HL-60/S4 treated with phorbol 12-myristate 13-acetate at 8.2 ng/mL for 4 days and 3 days (cell line): ENCODE results near the gene CLCN3.
"Not testable (repeated sequence)": the region's sequence is repeated elsewhere in the genome, so short reads cannot be mapped to it uniquely, and the experiment has no call there.

Experiments
- in situ Hi-C: fragments of 300-500 bp; cut with MboI; formaldehyde crosslinking; loops from 2 replicates; pipeline ENCODE4 v1.15.0; 2022; ENCODE audit warnings: low sequenced_read_pairs

CLCN3 gene

DNA sequence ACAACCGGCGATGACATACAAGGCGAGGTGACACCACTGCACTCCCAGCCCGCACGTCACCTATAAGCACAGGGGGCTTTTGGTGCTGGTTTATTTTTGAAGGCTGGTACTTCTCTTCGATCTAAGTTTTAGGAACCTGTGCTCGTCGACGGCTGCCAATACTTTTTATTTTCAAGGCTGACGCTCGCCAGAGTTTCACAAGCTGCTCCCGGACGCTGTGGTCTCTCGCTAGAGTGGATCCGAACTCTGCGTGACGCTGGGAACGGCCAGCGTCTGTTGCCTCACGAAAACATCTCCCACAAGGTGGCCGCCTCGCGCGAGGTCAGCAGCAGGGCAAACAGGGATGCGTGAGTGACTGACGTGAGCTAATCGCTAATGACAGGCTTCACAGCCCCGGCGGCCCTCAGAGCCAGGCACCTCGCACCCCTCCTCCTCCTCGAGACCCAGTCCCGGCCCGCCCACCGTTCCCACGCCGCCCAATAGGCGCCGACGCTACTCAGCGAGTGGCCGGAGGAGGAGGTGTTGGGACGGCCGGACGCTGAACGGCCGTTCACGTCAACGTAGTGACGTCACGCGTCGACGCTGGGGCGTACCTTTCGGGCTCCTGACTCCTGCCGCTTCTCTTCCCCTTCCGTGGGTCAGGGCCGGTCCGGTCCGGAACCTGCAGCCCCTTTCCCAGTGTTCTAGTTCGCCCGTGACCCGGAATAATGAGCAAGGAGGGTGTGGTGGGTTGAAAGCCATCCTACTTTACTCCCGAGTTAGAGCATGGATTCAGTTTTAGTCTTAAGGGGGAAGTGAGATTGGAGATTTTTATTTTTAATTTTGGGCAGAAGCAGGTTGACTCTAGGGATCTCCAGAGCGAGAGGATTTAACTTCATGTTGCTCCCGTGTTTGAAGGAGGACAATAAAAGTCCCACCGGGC lies at the start of gene CLCN3:
TSS of gene CLCN3 (plus strand) at position 621 of the 922 bp plus-strand sequence. CDS start 15,351 bp downstream, outside the sequence.
- in situ Hi-C loops = no loop called here

- in situ Hi-C loops = not testable (repeated sequence)
These were observed 49.4 kb upstream of the CLCN3 start for GRCh38 chr4:169571012-169571411.

DNA sequence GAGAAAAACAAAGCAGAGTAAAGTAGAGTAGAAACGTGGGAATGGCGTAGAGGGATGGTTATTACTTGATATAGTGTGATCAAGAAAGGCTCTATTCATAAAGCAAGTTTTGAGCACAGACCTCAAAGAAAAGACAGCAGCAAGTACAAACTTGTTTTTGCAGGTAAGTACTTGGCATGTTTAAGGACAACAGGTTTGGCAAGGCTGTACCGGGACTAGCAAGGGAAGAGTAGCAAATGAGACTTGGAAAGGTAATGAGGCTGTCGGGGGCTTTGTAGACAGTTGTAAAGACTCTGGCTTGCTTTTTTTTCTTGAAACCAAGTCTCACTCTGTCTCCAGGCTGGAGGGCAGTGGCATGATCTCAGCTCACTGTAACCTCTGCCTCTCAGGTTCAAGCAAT lies 48.9 kb upstream of the CLCN3 start:
- in situ Hi-C loops = no loop called here

DNA sequence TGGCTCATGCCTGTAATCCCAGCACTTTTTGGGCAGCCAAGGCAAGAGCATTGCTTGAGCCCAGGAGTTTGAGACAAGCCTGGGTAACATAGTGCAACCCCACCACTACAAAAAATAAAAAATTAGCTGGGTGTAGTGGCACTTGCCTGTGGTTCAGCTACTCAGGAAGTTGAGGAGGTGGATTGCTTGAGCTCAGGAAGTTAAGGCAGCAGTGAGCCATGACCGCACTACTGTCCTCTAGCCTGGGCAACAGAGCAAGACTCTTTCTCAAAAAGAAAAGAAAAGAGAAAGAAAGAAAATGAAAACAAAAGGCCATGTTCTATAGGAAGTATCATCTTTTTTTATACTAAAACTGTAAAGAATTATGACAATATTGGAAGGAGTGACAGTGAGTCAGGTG lies 46.5 kb upstream of the CLCN3 start:
- in situ Hi-C loops = no loop called here

- in situ Hi-C loops = no loop called here
These were observed 38.2 kb upstream of the CLCN3 start for GRCh38 chr4:169582203-169582602.

- in situ Hi-C loops = no loop called here
These were observed 37.7 kb upstream of the CLCN3 start for GRCh38 chr4:169582706-169583105.

DNA sequence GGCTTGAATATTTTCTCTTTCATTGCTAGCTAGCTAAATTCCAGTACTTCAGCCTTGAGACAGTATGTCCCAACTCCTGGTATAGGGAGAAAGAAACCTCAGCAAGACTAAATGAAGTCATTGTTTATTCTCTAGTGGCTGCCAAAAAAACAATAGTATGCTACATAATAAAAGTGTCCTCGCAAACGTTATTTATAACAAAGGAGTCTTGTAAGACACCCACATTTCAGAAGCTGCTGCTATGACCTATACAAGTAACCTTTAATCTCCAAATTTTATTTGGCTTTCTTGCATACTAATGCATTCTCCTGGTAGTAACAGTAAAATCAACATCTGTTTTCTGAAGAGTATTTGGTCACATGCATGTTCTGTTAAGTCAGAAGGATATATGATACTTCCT lies 36.8 kb upstream of the CLCN3 start:
- in situ Hi-C loops = no loop called here

DNA sequence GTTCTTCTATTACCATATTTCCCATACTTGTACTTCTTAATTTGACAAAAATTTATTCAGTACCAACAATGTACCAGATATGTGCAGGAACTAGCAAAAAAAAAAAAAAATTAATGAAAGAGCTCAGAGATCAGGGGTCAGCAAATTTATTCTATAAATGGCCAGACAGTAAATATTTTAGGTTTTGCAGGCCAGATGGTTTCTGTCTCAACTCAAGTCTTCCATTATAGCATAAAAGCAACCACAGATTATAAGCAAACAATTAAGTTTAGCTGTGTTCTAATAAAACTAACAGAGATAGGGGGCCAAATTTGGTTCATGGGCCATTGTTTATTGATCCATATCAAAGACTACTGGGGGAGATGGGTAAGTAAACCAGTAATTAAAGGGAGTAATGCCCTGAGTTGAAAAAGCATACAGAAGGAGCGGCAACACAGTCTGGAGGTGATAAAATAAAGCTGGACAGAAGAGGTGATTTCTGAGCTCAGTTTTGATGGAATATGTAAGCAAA lies 27.3 kb upstream of the CLCN3 start:
- in situ Hi-C loops = no loop called here

DNA sequence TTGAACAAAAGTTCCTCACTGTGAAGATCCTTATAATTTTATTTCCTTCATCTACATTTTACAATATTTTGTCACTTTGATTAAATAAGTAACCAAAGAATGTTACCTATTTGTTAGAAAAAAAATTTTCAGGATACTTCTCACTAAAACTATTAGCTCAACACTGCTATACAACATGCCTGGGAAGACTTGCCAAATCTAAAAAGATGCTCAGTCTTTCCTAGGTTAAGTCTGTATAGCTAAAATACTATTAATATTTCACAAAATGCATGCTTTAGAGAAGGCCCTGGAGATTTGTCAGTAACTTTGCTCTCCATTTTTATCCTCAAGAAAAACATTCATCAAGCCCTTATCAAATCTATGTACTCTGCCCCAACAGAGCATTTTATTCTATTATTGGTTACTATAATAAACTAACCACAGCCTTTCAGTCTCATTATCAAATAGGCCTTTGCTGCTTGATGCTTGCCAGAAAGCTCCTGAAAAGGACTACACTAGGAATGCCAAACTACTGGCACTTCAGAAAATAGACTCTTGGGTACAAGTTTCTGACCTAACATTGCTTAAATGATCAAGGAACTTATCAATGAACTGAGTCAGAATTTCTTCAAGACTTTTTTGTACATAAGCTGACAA lies 25.7 kb upstream of the CLCN3 start:
- in situ Hi-C loops = no loop called here

DNA sequence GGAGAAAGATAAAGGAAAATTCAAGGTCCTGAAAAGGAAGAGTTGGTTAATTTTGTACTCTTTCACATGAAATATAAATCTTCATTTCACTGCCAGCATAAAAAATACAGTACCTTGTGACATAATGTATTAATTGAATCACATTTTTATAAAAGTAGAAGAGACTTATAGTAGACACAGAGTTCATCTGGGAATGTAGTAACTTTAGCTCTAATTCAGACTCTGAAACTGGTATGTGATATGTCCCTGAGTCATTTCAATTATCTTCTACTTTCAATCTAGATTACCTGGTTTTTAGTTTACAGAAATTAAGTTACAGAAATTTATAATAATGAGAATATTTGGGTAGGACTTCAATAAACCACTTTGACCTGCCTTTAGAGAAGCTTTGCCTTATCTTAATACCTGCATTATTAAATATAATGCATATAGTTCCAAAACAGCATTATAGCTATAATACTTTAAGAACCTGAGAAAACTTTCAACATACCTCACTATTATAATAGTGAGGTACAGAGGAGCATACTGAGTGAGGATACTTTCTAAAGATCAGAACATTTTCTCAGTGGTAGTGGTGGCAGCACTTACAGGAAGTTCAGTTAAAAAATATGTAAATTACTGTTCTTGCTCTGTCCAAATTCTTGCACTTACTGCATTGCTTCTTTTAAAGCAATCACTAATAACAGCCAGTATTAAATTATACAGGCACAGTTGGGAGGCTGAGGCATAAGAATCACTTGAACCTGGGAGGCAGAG lies 19.2 kb upstream of the CLCN3 start:
- in situ Hi-C loops = no loop called here

DNA sequence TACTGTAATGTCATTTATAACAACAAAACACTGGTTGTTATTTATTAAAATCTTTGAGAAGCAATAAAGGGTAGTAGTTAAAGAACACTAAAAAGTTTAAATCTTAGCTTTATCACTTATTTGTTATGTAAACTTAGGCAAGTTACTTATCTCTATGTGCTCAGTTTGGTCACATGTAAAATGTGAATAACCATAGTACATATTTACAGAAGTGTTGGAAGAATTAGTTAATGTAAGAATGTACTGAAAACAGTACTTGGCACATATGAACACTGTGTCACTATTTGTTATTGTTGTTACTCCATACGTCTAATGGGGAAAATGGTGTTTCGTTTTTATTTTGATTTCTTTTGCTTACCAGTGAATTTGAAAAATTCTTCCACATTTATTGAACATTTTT lies 17.1 kb upstream of the CLCN3 start:
- in situ Hi-C loops = no loop called here

DNA sequence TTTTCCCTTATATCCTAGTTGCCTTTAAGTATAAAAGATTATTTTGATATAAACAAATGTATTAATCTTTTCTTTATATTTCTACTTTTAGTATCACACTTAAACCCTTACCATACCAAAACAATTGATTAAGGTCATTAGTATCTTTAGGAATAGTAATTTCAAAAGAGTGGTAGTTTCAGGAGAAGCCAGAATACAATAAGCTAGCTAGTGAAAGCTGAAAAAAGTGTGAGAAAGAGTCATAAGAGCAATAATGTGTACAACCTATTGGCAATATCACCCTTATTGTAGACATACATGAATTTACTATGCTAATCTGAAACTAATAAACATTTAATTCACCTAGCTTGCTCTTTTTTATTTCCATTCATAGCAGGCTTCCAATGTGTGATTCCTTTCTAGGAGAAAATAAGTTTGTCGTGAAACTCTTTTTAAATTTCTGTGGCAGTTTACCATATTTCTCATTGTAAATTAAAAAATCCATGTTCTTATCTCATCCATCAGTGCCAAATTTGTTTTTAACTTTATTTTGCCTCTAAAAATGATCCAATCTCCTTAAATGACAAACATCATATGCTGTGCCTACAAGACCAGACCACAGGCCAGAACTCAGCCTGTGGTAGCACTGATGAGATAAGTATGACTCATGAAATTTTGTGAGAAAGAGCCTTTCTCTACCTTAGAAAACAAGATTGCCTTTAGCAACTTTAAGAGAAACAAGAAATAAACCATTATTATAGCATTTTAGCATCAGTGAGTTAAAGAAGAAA lies 16.1 kb upstream of the CLCN3 start:
- in situ Hi-C loops = no loop called here

DNA sequence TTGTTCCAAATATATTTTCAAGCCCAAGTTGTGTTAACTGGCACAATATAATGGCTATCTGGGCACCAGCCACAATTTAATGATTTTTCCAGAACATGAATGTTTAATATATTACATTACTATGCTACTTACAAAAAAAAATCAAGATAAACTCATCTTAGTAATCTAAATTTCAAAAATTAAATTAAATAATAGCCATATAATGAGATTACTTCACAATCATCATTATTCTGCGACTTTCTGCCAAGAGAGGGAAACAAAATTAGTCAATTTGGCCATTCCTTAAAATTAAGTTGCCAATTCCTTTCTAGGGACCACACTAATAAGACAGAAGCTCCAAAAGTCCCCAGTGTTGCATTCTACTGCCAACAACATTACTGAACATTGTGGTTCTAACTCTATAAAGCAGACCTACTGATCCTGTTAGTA lies 15.5 kb upstream of the CLCN3 start:
- in situ Hi-C loops = no loop called here

GRCh38 chr4:169611157-169611556 lies 9.2 kb upstream of the CLCN3 start:
- in situ Hi-C loops = no loop called here

DNA sequence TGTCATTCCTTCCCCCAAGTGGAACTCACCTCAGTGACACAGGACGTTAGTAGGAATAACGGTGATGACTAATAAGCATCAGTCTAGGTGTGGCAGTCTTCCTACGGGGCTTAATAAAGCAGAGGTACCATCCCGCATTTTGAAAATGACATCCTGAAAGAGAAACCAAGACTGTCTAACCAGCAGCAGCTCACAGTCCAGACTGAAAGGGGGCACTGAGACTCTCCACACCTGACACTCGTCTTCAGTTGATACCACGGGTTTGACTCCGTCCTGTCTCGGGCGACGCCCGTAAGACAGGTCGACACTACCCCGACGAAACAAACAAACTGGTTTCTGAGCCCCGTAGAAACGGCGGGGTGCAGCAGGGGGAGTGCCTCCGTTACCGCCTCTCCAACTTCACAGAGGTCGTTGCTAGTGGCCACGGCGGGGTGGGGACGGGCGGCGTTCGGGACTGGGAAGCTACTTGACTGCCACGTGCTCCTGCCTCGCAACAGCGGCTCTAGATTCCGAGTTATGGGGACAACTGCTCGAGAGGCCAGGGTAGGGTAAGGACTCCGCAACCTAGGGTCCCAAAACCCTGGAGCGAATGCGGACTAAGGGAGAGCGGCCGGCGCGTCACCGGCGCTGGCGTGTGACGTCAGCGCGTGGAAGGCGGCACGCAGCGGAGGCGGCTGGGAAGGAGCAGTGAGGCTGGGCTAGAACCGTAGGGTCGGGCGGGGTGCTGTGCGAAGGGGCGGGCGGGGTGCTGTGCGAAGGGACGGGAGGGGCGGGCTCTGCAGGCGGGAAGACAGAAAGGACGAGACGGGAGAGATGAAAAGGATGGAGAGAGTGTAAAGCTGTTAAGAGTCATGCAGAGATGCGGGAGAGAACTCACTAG lies 8.1 kb upstream of the CLCN3 start, which contains the start of gene NEK1:
TSS of gene NEK1 (minus strand) at position 593 of the 880 bp plus-strand sequence. CDS start 9,953 bp downstream, outside the sequence.
- in situ Hi-C loops = no loop called here

- in situ Hi-C loops = no loop called here
These were observed 7.2 kb upstream of the CLCN3 start for GRCh38 chr4:169612871-169613859.

- in situ Hi-C loops = no loop called here
These were observed 4.8 kb upstream of the CLCN3 start for GRCh38 chr4:169615467-169616106.

GRCh38 chr4:169616846-169617245 lies 3.5 kb upstream of the CLCN3 start:
- in situ Hi-C loops = no loop called here
